GM13977 (cell line): Measurements from ENCODE around the gene CFAP97D2.

Experiments
- DNase-seq: peaks from one replicate; pipeline ENCODE4 v3.0.0; 2012; ENCODE audit warnings: low spot score
- CTCF ChIP-seq: IDR thresholded peaks from 2 replicates; pipeline ENCODE4 v1.5.1; 2012; ENCODE audit warnings: mild to moderate bottlenecking, control low read depth; ENCODE audit not compliant: insufficient read depth; ENCODE audit errors: extremely low read depth, missing control alignments
- in situ Hi-C: fragments of 300-500 bp; cut with MboI; formaldehyde crosslinking; loops from one replicate; pipeline ENCODE4 v1.12.0; 2022; ENCODE audit warnings: low sequenced_read_pairs, low pct_unique_long_range_greater_than_20kb, mixed read lengths, inconsistent platforms; ENCODE audit not compliant: unreplicated experiment

Gene CFAP97D2

GRCh38 chr13:114234645-114235421 is 55.8 kb downstream of the CFAP97D2 start, which contains the start of gene CDC16:
CDC16 (plus strand) TSS chr13:114234897; CDS start chr13:114235085, 188 bp downstream.
- peak; percentile 94 for DNase-seq
- no peak for TF ChIP-seq CTCF
- in situ Hi-C loops = no loop called here

- in situ Hi-C loops = no loop called here
- TF ChIP-seq CTCF = no peak
- DNase-seq = no peak
These were observed 56.6 kb downstream of the CFAP97D2 start for GRCh38 chr13:114235697-114236096.

- DNase-seq = no peak
- in situ Hi-C loops = no loop called here
- TF ChIP-seq CTCF = no peak
These were observed 57.2 kb downstream of the CFAP97D2 start for GRCh38 chr13:114236227-114236626.

- DNase-seq = no peak
- in situ Hi-C loops = no loop called here
- TF ChIP-seq CTCF = no peak
These were observed 58.5 kb downstream of the CFAP97D2 start for GRCh38 chr13:114237415-114238112.

- no peak for TF ChIP-seq CTCF
- DNase-seq = no peak
- in situ Hi-C loops = no loop called here
These were observed 62.9 kb downstream of the CFAP97D2 start for GRCh38 chr13:114241918-114242317.

GRCh38 chr13:114243971-114244370 is 64.9 kb downstream of the CFAP97D2 start:
- TF ChIP-seq CTCF = no peak
- no peak for DNase-seq
- in situ Hi-C loops = no loop called here
